Daoy (cell line): ENCODE data around the gene SAMD14. TPM values are rescaled to one million over a fixed set of nuclear protein-coding genes. Genes with fewer than 3 reads are reported as not detected.
A peak's percentile ranks its signal among the peaks of the same experiment; 100 is the strongest.

ENCODE experiments used
- DNase-seq: peaks from one replicate; pipeline ENCODE4 v3.0.0-alpha.2; 2015; ENCODE audit warnings: low read depth
- total RNA-seq: library from RNA; depleted of rRNA; stranded (reverse); fragments of >200 nt; shearing (Covaris generic); gene quantifications from 2 replicates; pipeline ENCODE4 v1.2.3, GENCODE V29; 2014

Gene SAMD14
- total RNA-seq, 1 experiment from 2014 or later = 1.7 TPM

- DNase-seq = peak; percentile 63
These were observed 18.5 kb upstream of the SAMD14 start for GRCh38 chr17:50148226-50149090.

DNA sequence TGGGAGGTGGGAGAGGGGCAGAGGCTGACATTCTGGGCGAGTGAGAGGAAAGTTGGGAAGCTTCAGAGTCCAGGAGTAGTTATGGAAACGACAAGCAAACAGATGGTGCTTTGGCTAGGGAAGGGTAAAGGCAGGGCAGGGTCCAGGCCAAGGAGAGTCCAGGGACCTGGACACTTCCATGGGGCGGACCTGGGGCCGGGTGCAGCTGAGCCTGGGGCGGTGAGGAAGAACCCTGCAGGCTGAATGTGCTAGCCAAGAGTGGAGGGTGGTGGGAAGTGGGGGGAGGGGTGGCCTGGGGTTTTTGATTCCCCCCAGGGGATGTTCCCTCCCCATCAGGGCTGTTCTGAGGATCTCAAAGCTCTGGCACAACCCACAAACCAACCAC lies 17.9 kb upstream of the SAMD14 start:
- no peak for DNase-seq

GRCh38 chr17:50146927-50147665 lies 17.1 kb upstream of the SAMD14 start:
- no peak for DNase-seq

- no peak for DNase-seq
These were observed 16.4 kb upstream of the SAMD14 start for GRCh38 chr17:50146230-50146926.

- DNase-seq = no peak
These were observed 15.7 kb upstream of the SAMD14 start for GRCh38 chr17:50145532-50146229.

DNA sequence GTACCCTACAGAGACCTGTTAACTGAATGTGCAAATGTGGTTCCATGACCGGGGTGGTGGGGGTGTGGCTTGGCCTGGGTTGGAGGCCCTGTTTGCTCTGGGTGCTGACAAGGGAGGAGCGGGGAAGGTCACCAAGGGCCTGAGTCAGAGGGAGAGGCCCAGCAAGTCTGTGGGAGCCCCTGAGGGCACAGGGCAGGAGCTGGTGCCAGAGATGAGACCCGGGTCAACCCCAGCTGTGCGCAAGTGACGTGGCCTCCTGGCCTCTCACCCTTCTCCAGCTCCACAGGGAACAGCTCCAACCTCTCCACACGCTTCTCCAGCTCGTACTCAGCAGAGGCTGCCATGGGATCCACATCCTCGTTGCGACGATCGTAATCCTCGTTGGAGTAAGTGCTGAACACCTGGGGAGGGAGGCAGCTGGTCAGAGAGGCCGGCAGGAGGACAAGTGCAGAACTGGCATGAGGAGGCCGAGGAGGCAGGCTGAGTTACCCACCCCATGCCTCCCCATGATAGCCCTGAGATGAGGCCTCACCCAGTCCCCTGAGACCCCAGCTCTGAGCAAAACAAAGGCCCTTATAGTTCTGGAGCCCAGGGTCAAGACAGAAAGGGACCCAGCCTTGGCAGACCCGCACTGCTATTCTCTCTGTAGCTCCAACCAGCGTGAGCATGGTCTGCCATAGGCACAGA lies 15.0 kb upstream of the SAMD14 start:
- no peak for DNase-seq

DNA sequence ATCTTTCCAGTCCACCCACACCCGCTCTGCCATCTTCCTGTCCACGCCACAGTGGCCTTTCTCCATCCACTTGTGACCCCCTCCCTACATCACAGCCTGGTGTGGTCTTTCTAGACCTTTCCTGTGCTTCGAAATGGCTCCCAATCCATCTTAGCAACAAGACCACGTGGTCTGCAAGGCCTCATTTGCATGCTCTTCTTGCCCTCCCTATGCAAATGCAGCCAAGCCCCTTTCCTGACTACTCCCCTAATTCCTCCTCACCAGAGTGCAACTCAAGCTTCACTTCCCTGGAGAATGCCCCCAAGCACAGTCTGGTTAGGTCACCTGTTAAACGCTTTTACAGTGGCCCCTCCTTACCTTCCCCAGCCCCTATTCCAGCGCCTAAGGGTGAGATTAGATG lies 14.4 kb upstream of the SAMD14 start:
- DNase-seq = no peak

DNA sequence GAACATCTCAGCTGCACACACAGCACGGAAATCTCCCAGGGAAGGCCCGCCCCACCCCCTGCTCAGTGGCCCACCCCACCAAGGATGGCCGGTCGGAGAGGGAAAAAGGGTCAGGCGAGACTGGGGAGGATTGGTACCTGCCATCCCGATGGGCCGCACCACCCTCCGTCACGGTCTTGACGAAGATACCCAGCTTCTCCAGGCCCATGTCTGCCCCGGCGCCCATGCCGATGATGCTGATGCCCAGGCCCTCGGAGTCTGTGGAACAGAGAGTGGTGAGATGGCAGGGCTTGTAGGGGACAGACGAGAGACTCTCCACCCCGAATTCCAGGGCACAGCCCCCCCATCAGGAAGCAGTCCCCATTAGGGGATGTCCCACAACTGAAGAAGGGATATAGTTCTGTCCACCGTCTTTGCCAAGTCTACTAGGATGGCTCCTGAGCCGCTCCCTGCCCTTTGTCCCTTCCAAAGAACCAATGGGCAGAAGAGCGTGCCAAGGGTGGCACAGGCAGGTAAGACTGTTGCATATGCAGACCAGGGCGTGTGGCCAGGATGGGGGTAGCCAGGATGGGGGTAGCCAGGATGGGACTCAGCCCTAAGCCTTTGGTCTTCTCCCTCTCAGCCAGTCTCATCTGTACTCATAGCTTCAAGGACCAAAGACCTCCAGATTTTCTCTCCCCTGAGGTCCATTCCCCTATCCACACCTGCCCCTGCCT lies 13.7 kb upstream of the SAMD14 start:
- no peak for DNase-seq

DNA sequence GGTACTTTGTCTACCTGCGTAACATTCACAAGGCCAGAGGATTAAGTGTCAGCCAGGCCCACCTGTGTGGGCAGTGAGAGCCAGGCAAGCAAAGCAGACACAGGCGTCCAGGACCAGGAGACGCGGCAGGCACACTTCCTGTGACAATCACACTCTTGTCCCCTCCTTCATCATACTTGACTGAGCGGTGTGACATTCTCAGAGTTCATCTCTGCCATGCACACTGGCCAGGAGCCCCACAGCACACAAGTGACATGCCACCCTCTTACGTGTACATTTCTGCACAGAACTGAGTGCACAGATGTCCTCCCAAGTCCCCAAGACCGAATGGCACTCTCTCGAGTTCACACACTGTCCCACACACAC lies 11.8 kb upstream of the SAMD14 start:
- no peak for DNase-seq

DNA sequence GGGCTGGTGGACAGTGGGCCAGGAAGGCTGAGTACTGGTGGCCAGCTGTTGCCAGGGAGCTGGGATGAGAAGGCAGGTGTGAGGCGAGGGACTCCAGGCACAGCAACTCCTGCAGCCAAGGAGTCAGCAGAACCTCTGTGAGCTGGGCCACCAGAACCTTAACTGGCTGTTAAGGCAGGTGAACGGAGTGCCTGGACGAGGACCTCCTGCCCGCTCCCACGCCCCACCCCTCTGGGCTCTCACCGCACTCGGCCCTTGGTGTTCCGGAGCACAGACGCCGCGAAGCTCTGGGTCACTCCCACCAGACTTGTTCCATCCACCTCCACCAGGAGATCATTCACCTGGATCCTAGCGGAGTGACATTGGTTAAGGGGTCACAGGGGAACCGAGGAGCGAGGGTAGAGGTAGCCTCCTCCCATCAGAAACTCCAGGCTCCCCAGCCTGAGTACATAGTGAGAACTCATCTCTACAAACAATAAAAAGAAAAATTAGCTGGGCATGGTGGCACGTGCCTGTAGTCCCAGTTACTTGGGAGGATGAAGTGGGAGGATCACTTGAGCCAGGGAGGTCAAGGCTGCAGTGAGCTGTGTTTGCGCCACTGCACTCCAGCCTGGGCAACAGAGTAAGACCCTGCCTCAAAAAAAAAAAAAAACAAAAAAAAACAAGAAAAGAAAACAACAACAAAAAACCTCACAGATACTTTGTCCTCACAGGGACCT lies 11.2 kb upstream of the SAMD14 start:
- no peak for DNase-seq

GRCh38 chr17:50139950-50140885 lies 10.3 kb upstream of the SAMD14 start:
- DNase-seq = peak; percentile 68

GRCh38 chr17:50139185-50139783 lies 9.3 kb upstream of the SAMD14 start:
- DNase-seq = no peak

DNA sequence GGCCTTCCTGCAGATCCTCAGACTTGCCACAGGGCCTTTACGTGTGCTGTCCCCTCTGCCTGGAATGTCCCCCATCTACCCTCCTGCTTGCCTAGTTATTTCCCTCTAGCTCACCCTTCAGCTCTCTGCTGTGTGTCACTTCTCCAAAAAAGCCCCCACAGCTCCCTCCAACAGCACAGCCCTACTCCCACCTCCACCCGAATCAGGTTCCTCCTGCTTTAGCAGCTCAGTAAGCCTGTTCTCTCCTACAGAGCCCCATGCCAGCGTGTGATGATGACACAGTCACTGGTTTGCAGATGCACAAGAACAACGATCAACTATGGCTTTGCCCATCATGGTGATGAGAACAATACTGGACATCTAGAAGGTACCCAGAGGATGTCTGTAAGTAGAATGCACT lies 7.1 kb upstream of the SAMD14 start:
- no peak for DNase-seq

GRCh38 chr17:50136096-50136687 lies 6.2 kb upstream of the SAMD14 start:
- no peak for DNase-seq

DNA sequence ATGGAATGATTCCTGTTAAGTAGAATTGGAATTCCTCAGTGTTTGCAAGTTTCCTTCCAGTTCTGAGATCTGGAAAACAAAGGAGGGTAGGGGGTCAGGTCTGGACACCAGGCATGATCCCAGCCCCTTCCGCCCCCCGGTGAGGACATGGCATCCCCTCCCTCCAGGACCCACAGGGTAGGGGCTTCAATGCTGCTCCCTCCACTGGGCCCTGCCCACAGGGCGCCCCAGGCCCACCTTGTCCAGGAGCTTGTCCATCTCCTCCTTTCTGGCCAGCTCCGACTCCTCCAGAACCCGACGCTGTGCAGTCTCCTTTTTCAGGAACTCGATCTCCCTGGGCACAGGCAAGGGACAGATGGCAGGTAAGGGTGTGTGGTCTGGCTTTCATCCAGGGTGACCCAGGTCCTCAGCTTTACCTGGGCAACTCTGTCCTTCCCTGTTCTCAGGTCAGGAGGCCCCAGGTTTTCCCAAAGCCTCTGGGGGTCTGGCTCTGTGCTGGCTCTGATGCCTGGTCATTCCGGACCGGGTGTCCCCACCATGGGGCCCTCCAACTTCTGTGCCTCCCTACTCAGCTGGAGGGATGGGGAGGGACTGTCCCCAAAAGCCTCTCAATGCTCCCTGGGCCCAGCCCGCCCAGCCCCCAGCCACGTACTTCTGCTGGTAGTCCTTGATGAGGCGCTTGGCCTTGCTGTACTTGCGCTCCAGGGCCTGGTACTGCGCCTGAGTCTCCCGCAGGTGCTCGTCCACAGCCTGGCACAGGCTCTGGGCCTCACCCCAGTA lies 5.5 kb upstream of the SAMD14 start:
- DNase-seq = no peak

- DNase-seq = no peak
These were observed 4.5 kb upstream of the SAMD14 start for GRCh38 chr17:50134206-50135110.
